GM18502 (cell line): ENCODE data around the gene COL13A1.

Source experiments
- ATAC-seq: cut with Tn5 transposase; IDR thresholded peaks from one replicate; pipeline ENCODE4 v1.9.1; 2021; ENCODE audit warnings: mild to moderate bottlenecking; ENCODE audit not compliant: unreplicated experiment, poor library complexity

COL13A1 gene

GRCh38 chr10:69817078-69817581 is 15.4 kb downstream of the COL13A1 start:
- no peak for ATAC-seq

DNA sequence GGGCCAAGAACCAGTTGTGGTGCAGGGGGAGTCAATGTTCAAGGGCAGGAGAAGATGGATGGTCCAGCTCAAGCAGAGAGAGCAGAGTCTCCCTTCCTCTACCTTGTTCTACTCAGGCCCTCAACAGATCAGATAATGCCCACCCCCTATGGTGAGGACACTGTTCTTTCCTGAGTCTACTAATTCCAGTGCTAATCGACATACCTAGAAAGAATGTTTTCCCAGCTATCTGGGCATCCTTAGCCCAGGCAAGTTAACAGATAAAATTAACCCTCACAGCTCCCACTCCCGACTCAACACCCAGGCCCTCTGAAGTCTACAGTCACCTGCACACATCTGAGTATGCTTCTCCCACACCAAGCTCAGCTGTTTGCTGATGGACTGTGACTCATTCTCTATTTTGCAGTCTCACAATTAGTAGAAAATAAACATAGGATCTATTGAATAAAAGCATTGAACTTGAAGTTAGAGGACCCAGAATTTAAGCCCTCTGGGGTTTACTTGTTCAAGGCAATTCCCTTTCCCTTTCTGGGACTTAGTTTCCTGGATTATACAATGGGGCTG is 17.1 kb downstream of the COL13A1 start:
- no peak for ATAC-seq

- ATAC-seq = no peak
Measured at GRCh38 chr10:69819716-69820506, 18.2 kb downstream of the COL13A1 start.

DNA sequence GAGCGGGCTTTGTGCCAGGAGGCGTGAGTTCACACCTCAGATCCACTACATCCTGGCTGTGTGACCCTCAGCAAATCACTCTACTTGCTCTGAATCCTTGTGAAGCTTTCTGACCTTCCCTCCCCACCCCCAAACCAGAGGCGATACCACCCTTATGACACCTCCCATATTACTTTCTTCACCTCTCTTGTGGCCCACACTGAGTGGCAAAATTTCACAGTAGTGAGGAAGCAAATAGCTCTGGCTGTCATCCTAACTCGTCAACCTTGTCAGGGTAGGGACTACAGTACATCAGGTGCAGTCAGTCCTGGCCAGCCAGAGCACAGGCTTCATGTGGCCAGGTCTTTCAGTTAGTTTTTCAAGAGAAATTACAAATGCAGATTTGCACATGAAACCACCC is 19.1 kb downstream of the COL13A1 start:
- ATAC-seq = no peak

- no peak for ATAC-seq
Measured at GRCh38 chr10:69825604-69826003, 23.9 kb downstream of the COL13A1 start.

DNA sequence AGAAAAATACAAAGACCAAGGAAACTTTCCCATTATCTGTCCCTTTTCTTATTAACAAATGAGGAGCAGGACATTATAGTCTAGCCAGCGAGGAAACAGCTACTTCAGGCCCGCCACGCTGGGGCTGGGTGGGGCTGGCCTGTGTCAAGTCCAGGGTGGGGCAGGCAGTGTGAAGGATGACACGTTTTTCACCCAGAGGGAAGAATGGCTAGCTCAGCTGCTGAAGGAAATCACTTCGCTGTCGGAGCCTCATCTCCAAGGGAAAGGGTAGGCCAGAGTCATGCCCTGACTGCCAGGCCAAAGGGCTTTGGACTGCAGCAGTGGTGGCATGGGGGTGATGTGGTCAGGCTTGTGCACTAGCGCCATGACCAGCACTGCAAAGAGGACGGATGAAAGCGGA is 24.4 kb downstream of the COL13A1 start:
- ATAC-seq = no peak

GRCh38 chr10:69826789-69827554 is 25.3 kb downstream of the COL13A1 start:
- ATAC-seq = no peak

- ATAC-seq = no peak
Measured at GRCh38 chr10:69828144-69828870, 26.6 kb downstream of the COL13A1 start.

DNA sequence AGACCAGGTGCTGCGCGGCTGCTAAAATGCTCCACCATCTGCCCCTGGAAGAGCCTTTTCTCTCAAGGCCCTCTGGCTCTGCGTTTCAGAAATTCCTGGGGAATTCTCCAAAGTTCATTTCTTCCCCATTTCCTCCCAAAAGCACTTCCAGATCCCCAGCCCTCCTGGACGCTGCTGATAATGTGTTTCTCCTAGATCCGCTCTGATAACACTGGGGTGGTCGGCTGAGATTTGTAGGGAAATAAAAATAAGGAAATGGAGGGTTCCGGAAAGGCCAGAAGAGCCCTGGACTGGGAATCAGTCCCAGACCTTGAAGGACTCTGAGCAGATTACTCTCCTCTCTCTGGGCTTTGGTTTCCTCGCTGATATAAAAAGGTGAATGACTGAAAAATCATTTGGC is 28.1 kb downstream of the COL13A1 start:
- no peak for ATAC-seq

- no peak for ATAC-seq
Measured at GRCh38 chr10:69831231-69831855, 29.6 kb downstream of the COL13A1 start.

DNA sequence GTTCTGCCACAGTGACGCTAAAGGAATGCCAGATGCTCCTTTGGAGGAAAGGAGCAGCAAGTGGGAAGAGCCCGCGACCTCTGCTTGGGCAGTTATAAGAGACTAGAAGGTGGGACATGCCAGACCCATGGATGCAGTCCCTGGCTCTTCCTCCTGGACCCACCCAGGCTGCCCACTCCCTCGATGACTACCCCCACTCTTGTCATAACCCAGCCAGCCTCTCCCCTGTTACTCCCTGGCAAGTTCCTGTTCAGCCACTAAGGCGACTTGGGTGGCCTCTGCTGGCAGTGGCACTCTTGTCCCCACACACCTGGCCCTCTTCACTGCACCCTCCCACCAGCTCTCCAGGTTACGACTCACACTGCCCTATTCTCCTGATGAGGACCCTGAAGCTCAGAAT is 33.5 kb downstream of the COL13A1 start:
- no peak for ATAC-seq

- no peak for ATAC-seq
Measured at GRCh38 chr10:69835875-69836730, 34.4 kb downstream of the COL13A1 start.

DNA sequence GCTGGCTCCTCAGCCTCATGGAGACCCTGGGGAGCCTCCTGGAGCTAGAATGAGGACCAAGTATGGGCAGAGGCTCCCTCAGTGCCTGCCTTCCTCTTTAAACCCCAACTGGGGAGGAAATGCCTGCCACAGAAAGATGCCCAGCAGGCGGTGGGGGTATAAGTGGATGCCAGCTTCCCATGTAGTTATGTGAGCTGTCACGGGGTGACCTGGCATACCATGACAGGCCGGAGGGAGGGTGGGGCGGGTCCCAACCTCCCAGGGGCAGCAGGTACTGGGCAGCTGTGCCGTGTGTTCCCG is 35.0 kb downstream of the COL13A1 start:
- no peak for ATAC-seq

GRCh38 chr10:69837261-69837660 is 35.6 kb downstream of the COL13A1 start:
- ATAC-seq = no peak

DNA sequence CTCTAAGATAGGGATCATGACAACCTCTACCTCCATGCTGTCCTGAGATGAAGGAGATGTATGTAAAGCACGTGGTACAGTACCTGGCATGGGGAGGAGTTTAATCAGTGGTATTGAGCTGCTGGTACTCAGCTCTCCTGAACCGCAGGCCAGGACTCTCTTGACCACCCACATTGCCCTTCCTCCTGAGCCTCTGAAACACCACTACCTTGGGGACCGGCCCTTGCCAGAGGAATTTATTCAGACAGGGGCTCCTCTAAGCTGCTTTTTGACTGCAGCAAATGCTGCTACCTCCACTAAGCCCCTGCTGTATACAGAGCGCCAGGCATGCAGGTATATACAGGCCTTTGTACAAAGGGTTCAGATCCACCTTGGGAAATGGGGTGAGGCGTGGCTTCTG is 36.7 kb downstream of the COL13A1 start:
- ATAC-seq = no peak

- no peak for ATAC-seq
Measured at GRCh38 chr10:69838853-69839252, 37.1 kb downstream of the COL13A1 start.

GRCh38 chr10:69839696-69840345 is 38.1 kb downstream of the COL13A1 start:
- no peak for ATAC-seq

- ATAC-seq = no peak
Measured at GRCh38 chr10:69840773-69841172, 39.1 kb downstream of the COL13A1 start.

DNA sequence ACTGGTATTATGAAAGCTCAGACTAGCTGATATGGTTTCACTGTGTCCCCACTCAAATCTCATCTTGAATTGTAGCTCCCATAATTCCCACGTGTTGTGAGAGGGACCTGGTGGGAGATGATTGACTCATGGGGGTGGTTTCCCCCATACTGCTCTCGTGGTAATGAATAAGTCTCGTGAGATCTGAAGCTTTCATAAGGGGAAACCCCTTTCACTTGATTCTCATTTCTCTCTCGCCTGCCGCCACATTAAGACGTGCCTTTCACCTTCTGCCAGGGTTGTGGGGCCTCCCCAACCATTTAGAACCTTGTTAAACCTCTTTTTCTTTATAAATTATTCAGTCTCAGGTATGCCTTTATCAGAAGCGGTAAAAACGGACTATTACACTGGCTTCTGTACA is 40.3 kb downstream of the COL13A1 start:
- no peak for ATAC-seq
